ENCODE measurements around the gene SPDEF.
A peak's percentile ranks its signal among the peaks of the same experiment; 100 is the strongest.

Gene SPDEF

GRCh38 chr6:34556031-34556471 is at the start of gene SPDEF:
SPDEF (minus strand) TSS chr6:34556329; CDS start chr6:34544455, 11,874 bp downstream.
- no peak for DNase-seq (ENCODE audit: low read depth)

- DNase-seq (ENCODE audit: low read depth): peak; percentile 56
These were observed 47.6 kb upstream of the SPDEF start for GRCh38 chr6:34603707-34604106.

- DNase-seq (ENCODE audit: low read depth): peak; percentile 50
These were observed 46.4 kb upstream of the SPDEF start for GRCh38 chr6:34602318-34603111.

GRCh38 chr6:34601706-34602105 is 45.6 kb upstream of the SPDEF start:
- no peak for DNase-seq (ENCODE audit: low read depth)

GRCh38 chr6:34600796-34601195 is 44.7 kb upstream of the SPDEF start:
- no peak for DNase-seq (ENCODE audit: low read depth)

GRCh38 chr6:34600101-34600500 is 44.0 kb upstream of the SPDEF start:
- DNase-seq (ENCODE audit: low read depth): no peak

- no peak for DNase-seq (ENCODE audit: low read depth)
These were observed 42.6 kb upstream of the SPDEF start for GRCh38 chr6:34598712-34599111.

GRCh38 chr6:34597605-34598353 is 41.6 kb upstream of the SPDEF start:
- no peak for DNase-seq (ENCODE audit: low read depth)

GRCh38 chr6:34596798-34597197 is 40.7 kb upstream of the SPDEF start:
- DNase-seq (ENCODE audit: low read depth): no peak

GRCh38 chr6:34595332-34596184 is 39.4 kb upstream of the SPDEF start:
- peak; percentile 67 for DNase-seq (ENCODE audit: low read depth)

GRCh38 chr6:34593701-34594100 is 37.6 kb upstream of the SPDEF start:
- no peak for DNase-seq (ENCODE audit: low read depth)

- DNase-seq (ENCODE audit: low read depth): no peak
These were observed 36.3 kb upstream of the SPDEF start for GRCh38 chr6:34592208-34592952.

GRCh38 chr6:34589691-34590090 is 33.6 kb upstream of the SPDEF start:
- DNase-seq (ENCODE audit: low read depth): no peak

GRCh38 chr6:34589140-34589539 is 33.0 kb upstream of the SPDEF start:
- no peak for DNase-seq (ENCODE audit: low read depth)

- no peak for DNase-seq (ENCODE audit: low read depth)
These were observed 31.7 kb upstream of the SPDEF start for GRCh38 chr6:34587851-34588250.

GRCh38 chr6:34587325-34587724 is 31.2 kb upstream of the SPDEF start:
- no peak for DNase-seq (ENCODE audit: low read depth)

- DNase-seq (ENCODE audit: low read depth): no peak
These were observed 30.4 kb upstream of the SPDEF start for GRCh38 chr6:34586327-34587040.

- DNase-seq (ENCODE audit: low read depth): peak; percentile 31
These were observed 29.5 kb upstream of the SPDEF start for GRCh38 chr6:34585512-34586061.

- DNase-seq (ENCODE audit: low read depth): no peak
These were observed 29.0 kb upstream of the SPDEF start for GRCh38 chr6:34585108-34585507.

GRCh38 chr6:34584694-34585093 is 28.6 kb upstream of the SPDEF start:
- DNase-seq (ENCODE audit: low read depth): no peak
